ENCODE results near the gene GNMT. TPM values are rescaled to one million over a fixed set of nuclear protein-coding genes. Genes with fewer than 3 reads are reported as not detected.

Gene GNMT
- total RNA-seq, 4 donors from 2014 or later: 0.25 to 1.4 (median 0.60) TPM

- H3K4me3 ChIP-seq (ENCODE audit: low read depth, poor library complexity, severe bottlenecking): no peak overlapping the region
- DNase-seq (ENCODE audit: low spot score in 2 of 2): peak in 1 of 2 donors; percentile 57
- no peak for TF ChIP-seq POLR2A (IDR thresholded peaks at IDR 0.05)
- TF ChIP-seq CTCF (IDR thresholded peaks at IDR 0.05): no peak
- intact Hi-C loops (cut with DNase I; ENCODE audit: low total_unique reads): no loop called here
- 85 to 86% methylated on average over 11 to 12 of the region's 12 CpGs for WGBS, 2 donors
Observed at GRCh38 chr6:42963179-42963854, 2.8 kb downstream of the GNMT start.

- no peak overlapping the region for H3K4me3 ChIP-seq (ENCODE audit: low read depth, poor library complexity, severe bottlenecking)
- DNase-seq (ENCODE audit: low spot score in 2 of 2): no peak
- TF ChIP-seq CTCF (IDR thresholded peaks at IDR 0.05): no peak
- no peak for TF ChIP-seq POLR2A (IDR thresholded peaks at IDR 0.05)
- intact Hi-C loops (cut with DNase I; ENCODE audit: low total_unique reads): no loop called here
- WGBS, 2 donors: 88 to 91% methylated on average over 9 of the region's 9 CpGs
Observed at GRCh38 chr6:42963855-42964605, 3.5 kb downstream of the GNMT start.

- 78 to 84% methylated on average over 7 of the region's 7 CpGs for WGBS, 2 donors
- TF ChIP-seq POLR2A (IDR thresholded peaks at IDR 0.05) (no peak), CTCF (IDR thresholded peaks at IDR 0.05) (no peak)
- intact Hi-C loops (cut with DNase I; ENCODE audit: low total_unique reads): no loop called here
Observed at GRCh38 chr6:42966571-42966970, 6.0 kb downstream of the GNMT start.

GRCh38 chr6:42967228-42967627 lies 6.7 kb downstream of the GNMT start:
- intact Hi-C loops (cut with DNase I; ENCODE audit: low total_unique reads): no loop called here
- no peak for DNase-seq (ENCODE audit: low spot score in 2 of 2)
- TF ChIP-seq POLR2A (IDR thresholded peaks at IDR 0.05): no peak
- 94 to 95% methylated on average over 9 to 11 of the region's 11 CpGs for WGBS, 2 donors
- no peak overlapping the region for H3K4me3 ChIP-seq (ENCODE audit: low read depth, poor library complexity, severe bottlenecking)

More at GRCh38 chr6:42966571-42966970, 6.0 kb downstream of the GNMT start:
- DNase-seq (ENCODE audit: low spot score in 2 of 2): no peak
- no peak overlapping the region for H3K4me3 ChIP-seq (ENCODE audit: low read depth, poor library complexity, severe bottlenecking)

GRCh38 chr6:42968126-42968701 lies 7.7 kb downstream of the GNMT start:
- WGBS, 2 donors: 94 to 97% methylated on average over 9 to 12 of the region's 12 CpGs
- no peak overlapping the region for H3K4me3 ChIP-seq (ENCODE audit: low read depth, poor library complexity, severe bottlenecking)
- TF ChIP-seq POLR2A (IDR thresholded peaks at IDR 0.05): no peak
- no peak for TF ChIP-seq CTCF (IDR thresholded peaks at IDR 0.05)
- DNase-seq (ENCODE audit: low spot score in 2 of 2): no peak
- intact Hi-C loops (cut with DNase I; ENCODE audit: low total_unique reads): no loop called here

- intact Hi-C loops (cut with DNase I; ENCODE audit: low total_unique reads): no loop called here
- H3K4me3 ChIP-seq (ENCODE audit: low read depth, poor library complexity, severe bottlenecking): no peak overlapping the region
- no peak for DNase-seq (ENCODE audit: low spot score in 2 of 2)
- WGBS, 2 donors: 92 to 93% methylated on average over 4 of the region's 4 CpGs
- TF ChIP-seq POLR2A (IDR thresholded peaks at IDR 0.05) (no peak), CTCF (IDR thresholded peaks at IDR 0.05) (no peak)
Observed at GRCh38 chr6:42968783-42969182, 8.2 kb downstream of the GNMT start.

Measured in lower leg skin (tissue), 4 donors.